K562 (cell line): ENCODE measurements around the gene VWA7. TPM values are rescaled to one million over a fixed set of nuclear protein-coding genes. Genes with fewer than 3 reads are reported as not detected.

Experiments used
- CC2D1A ChIP-seq: fragments of 450-650 bp; IDR thresholded peaks from 2 replicates; pipeline ENCODE4 v1.6.1; 2017; ENCODE audit warnings: mild to moderate bottlenecking
- CHD1 ChIP-seq: fragments of 200-600 bp; sonication (generic); IDR thresholded peaks from one replicate; pipeline ENCODE4 v1.6.1; 2012; ENCODE audit warnings: mild to moderate bottlenecking, moderate library complexity, low read length, inconsistent platforms
- FOXA3 ChIP-seq, 2 experiments: fragments of 450-650 bp in 1 of 2; sonication (generic) in 1 of 2; formaldehyde crosslinking; IDR thresholded peaks in 1 of 2; conservative IDR thresholded peaks in 1 of 2; 2 replicates each; pipeline versions ENCODE4 v1.4.0 to v1.8.0; 2020 to 2022; ENCODE audit warnings: mild to moderate bottlenecking in 2 of 2, missing genetic modification reagents in 1 of 2
- FOXK1 ChIP-seq: sonication (generic); formaldehyde crosslinking; IDR thresholded peaks from 2 replicates; pipeline ENCODE4 v1.8.0; 2022; ENCODE audit warnings: missing genetic modification reagents, mild to moderate bottlenecking, borderline replicate concordance
- RNF219 ChIP-seq: fragments of 250-450 bp; sonication (Bioruptor Pico); IDR thresholded peaks from 2 replicates; pipeline ENCODE4 v1.5.0; 2022; ENCODE audit warnings: mild to moderate bottlenecking
- WHSC1 ChIP-seq: IDR thresholded peaks from one replicate; pipeline ENCODE4 v1.6.1; 2012; ENCODE audit warnings: low read length, control low read depth, inconsistent platforms
- ZBTB43 ChIP-seq: sonication (generic); formaldehyde crosslinking; IDR thresholded peaks from 2 replicates; pipeline ENCODE4 v1.8.0; 2023; ENCODE audit warnings: mild to moderate bottlenecking, missing genetic modification reagents
- ZNF512 ChIP-seq: IDR thresholded peaks from 2 replicates; pipeline ENCODE4 v1.6.1; 2016; ENCODE audit warnings: missing genetic modification characterization, missing compliant biosample characterization
- polyA plus RNA-seq, 8 experiments: library from polyadenylated mRNA; depleted of rRNA in 4 of 8; stranded (reverse) in 5 of 8; unstranded in 3 of 8; fragments of >200 nt; fragmentation: Nextera tagmentation in 2 of 8; fragmentation: Illumina TruSeq in 1 of 8; extraction: Ambion mirVana in 2 of 8; extraction: Trizol in 1 of 8; gene quantifications; 2 replicates each; pipeline versions ENCODE4 v1.2.1 to v1.2.3, GENCODE V29; 2011 to 2014; ENCODE audit warnings: inconsistent platforms in 1 of 8, missing spikeins in 1 of 8
- total RNA-seq, 7 experiments: library from RNA; depleted of rRNA in 6 of 7; stranded (reverse); fragments of >200 nt in 6 of 7; fragmentation: Illumina TruSeq in 2 of 7; extraction: Trizol in 2 of 7; gene quantifications; 2 replicates each; pipeline versions ENCODE4 v1.2.1 to v1.2.3, GENCODE V29; 2011 to 2021; ENCODE audit warnings: low replicate concordance in 1 of 7

VWA7 gene
- total and polyA plus RNA-seq, 9 of the 15 experiments (the other 6 are each of a cell fraction or from before 2014, with no cell fraction given) = 0.18 to 2.9 (median 0.95) TPM

- TF ChIP-seq FOXK1 = 0 out of 2 replicates have a peak, but pooled peaks have one; percentile 7
- no peak for TF ChIP-seq WHSC1
- TF ChIP-seq CC2D1A = peak; percentile 32; the same call in 1 of the 2 replicates
- TF ChIP-seq RNF219 (CRISPR knock-in tag) = peak; percentile 45; the same call in 1 of the 2 replicates
- peak; percentile 25 for TF ChIP-seq CHD1
- peak; percentile 85 for TF ChIP-seq ZNF512 (tag)
- TF ChIP-seq FOXA3 (CRISPR knock-in tag; conservative IDR thresholded peaks at IDR 0.05 in 1 of 2, IDR thresholded peaks at IDR 0.05 in 1 of 2) = peak in 1 of 2 experiments; percentile 65; a peak in 2 of 4 replicates
- 0 out of 2 replicates have a peak, but pooled peaks have one; percentile 34 for TF ChIP-seq ZBTB43 (CRISPR knock-in tag)
Observed at GRCh38 chr6:31737315-31737990, 39.7 kb downstream of the VWA7 start (continued).
